Inflammatory macrophage (primary cell): ENCODE data around the gene ELP2.
"Not testable (repeated sequence)": the region's sequence is repeated elsewhere in the genome, so short reads cannot be mapped to it uniquely, and the experiment has no call there.

Experiments used
- DNase-seq, 2 donors: peaks; one replicate each; pipeline ENCODE4 v3.0.0-alpha.2; 2020 to 2022
- total RNA-seq, 18 experiments: gene quantifications; one replicate each; lab custom pipeline; 2026; ENCODE audit warnings: mixed read lengths in 6 of 18, inconsistent platforms in 2 of 18; lab: John Stamatoyannopoulos, UW

Gene ELP2
- 10.0 to 52.1 (median 39.0) reads per million in 18 experiments for total RNA-seq

- DNase-seq: peak; percentile 95 to 97
Measured at GRCh38 chr18:36129300-36130038, at the start of gene ELP2, which contains the start of gene SLC39A6. TSS of gene ELP2 (plus strand) at chr18:36129899. CDS start at chr18:36129934, 35 bp downstream. TSS of gene SLC39A6 (minus strand) at chr18:36129340. CDS start at chr18:36127007, 2,333 bp downstream.

- DNase-seq: not testable (repeated sequence)
Measured at GRCh38 chr18:36081118-36081517, 48.6 kb upstream of the ELP2 start.

- no peak for DNase-seq
Measured at GRCh38 chr18:36083729-36084128, 46.0 kb upstream of the ELP2 start.

- DNase-seq: no peak
Measured at GRCh38 chr18:36085195-36085594, 44.5 kb upstream of the ELP2 start.

GRCh38 chr18:36086186-36086585 lies 43.5 kb upstream of the ELP2 start:
- DNase-seq: no peak

- DNase-seq: no peak
Measured at GRCh38 chr18:36088256-36088655, 41.4 kb upstream of the ELP2 start.

- DNase-seq: no peak
Measured at GRCh38 chr18:36089001-36089400, 40.7 kb upstream of the ELP2 start.

GRCh38 chr18:36092116-36092515 lies 37.6 kb upstream of the ELP2 start:
- DNase-seq: not testable (repeated sequence)

- no peak for DNase-seq
Measured at GRCh38 chr18:36094431-36094830, 35.3 kb upstream of the ELP2 start.

GRCh38 chr18:36095936-36096519 lies 33.7 kb upstream of the ELP2 start:
- peak; percentile 64 to 70 for DNase-seq

- no peak for DNase-seq
Measured at GRCh38 chr18:36096955-36097354, 32.7 kb upstream of the ELP2 start.

GRCh38 chr18:36099311-36099710 lies 30.4 kb upstream of the ELP2 start:
- no peak for DNase-seq

GRCh38 chr18:36101943-36102342 lies 27.8 kb upstream of the ELP2 start:
- DNase-seq: no peak

GRCh38 chr18:36104749-36105148 lies 24.9 kb upstream of the ELP2 start:
- DNase-seq: no peak

- DNase-seq: peak in 1 of 2 donors; percentile 24
Measured at GRCh38 chr18:36107477-36107876, 22.2 kb upstream of the ELP2 start.

GRCh38 chr18:36108196-36108595 lies 21.5 kb upstream of the ELP2 start:
- peak; percentile 42 to 53 for DNase-seq

- DNase-seq: no peak
Measured at GRCh38 chr18:36108601-36109000, 21.1 kb upstream of the ELP2 start.

GRCh38 chr18:36109737-36110136 lies 20.0 kb upstream of the ELP2 start:
- no peak for DNase-seq

GRCh38 chr18:36112302-36112701 lies 17.4 kb upstream of the ELP2 start:
- DNase-seq: no peak

- no peak for DNase-seq
Measured at GRCh38 chr18:36114251-36114650, 15.4 kb upstream of the ELP2 start.

GRCh38 chr18:36114738-36115137 lies 15.0 kb upstream of the ELP2 start:
- no peak for DNase-seq

GRCh38 chr18:36116771-36117170 lies 12.9 kb upstream of the ELP2 start:
- not testable (repeated sequence) for DNase-seq

- no peak for DNase-seq
Measured at GRCh38 chr18:36120297-36120696, 9.4 kb upstream of the ELP2 start.

- DNase-seq: no peak
Measured at GRCh38 chr18:36124841-36125240, 4.9 kb upstream of the ELP2 start.
